IMR-90 (cell line): ENCODE results near the gene IQGAP2. TPM values are rescaled to one million over a fixed set of nuclear protein-coding genes. Genes with fewer than 3 reads are reported as not detected.

Experiments used
- ATAC-seq: fragments of 200-7000 bp; cut with Tn5 transposase; 2 replicates; pipeline ENCODE4 v1.9.1; 2020; ENCODE audit warnings: low read depth, mild to moderate bottlenecking, moderate library complexity
- BruUV-seq: library from RNA; stranded (reverse); fragments of 400-500 nt; replicated peaks from 2 replicates; lab custom pipeline; 2021; lab: Mats Ljungman, UMichigan
- CTCF ChIA-PET: fragments of 300-600 bp; formaldehyde crosslinking; extraction: SDS; loops from one replicate; lab custom pipeline; 2021; ENCODE audit warnings: antibody characterized with exemption; lab: Yijun Ruan, JAX
- POLR2A ChIA-PET: fragments of 300-600 bp; sonication (Branson Sonifier 250); formaldehyde crosslinking; loops from one replicate; lab custom pipeline; 2022; ENCODE audit warnings: antibody characterized with exemption; ENCODE audit not compliant: unreplicated experiment; lab: Charles Lee
- DNase-seq: peaks from one replicate; pipeline ENCODE4 v3.0.0; 2013
- H2AFZ ChIP-seq: replicated peaks from 2 replicates; pipeline ENCODE3; 2013; ENCODE audit warnings: low read length, mild to moderate bottlenecking; ENCODE audit not compliant: poor library complexity
- H2AK5ac ChIP-seq: 2 replicates; pipeline ENCODE4 v1.6.1; 2013; ENCODE audit warnings: low read depth, low read length, inconsistent platforms
- H2AK9ac ChIP-seq: replicated peaks from 2 replicates; pipeline ENCODE3; 2013; ENCODE audit warnings: mild to moderate bottlenecking, low read depth, low read length, moderate library complexity; ENCODE audit not compliant: poor library complexity
- H2BK120ac ChIP-seq: 2 replicates; pipeline ENCODE4 v1.6.1; 2013; ENCODE audit warnings: low read depth, low read length, inconsistent platforms
- H2BK15ac ChIP-seq: 3 replicates; pipeline ENCODE4 v1.6.1; 2013; ENCODE audit warnings: low read depth, low read length, inconsistent platforms
- H2BK20ac ChIP-seq: 2 replicates; pipeline ENCODE4 v1.6.1; 2013; ENCODE audit warnings: low read depth, mild to moderate bottlenecking, inconsistent platforms, low read length, moderate library complexity
- H2BK5ac ChIP-seq: 2 replicates; pipeline ENCODE4 v1.6.1; 2013; ENCODE audit warnings: mild to moderate bottlenecking, low read depth, low read length, inconsistent platforms; ENCODE audit not compliant: poor library complexity, severe bottlenecking
- H3K14ac ChIP-seq: replicated peaks from 2 replicates; pipeline ENCODE4 v1.6.1; 2013; ENCODE audit warnings: low read depth, low read length, inconsistent platforms
- H3K18ac ChIP-seq: 2 replicates; pipeline ENCODE4 v1.6.1; 2013; ENCODE audit warnings: low read depth, low read length, control low read depth
- H3K23ac ChIP-seq: 2 replicates; pipeline ENCODE4 v1.6.1; 2013; ENCODE audit warnings: low read depth, low read length, inconsistent platforms
- H3K27ac ChIP-seq: 2 replicates; pipeline ENCODE4 v1.5.1; 2013; ENCODE audit warnings: mild to moderate bottlenecking, control low read depth, low read length; ENCODE audit not compliant: insufficient read depth
- H3K27me3 ChIP-seq: 2 replicates; pipeline ENCODE4 v1.6.1; 2013; ENCODE audit warnings: low read length; ENCODE audit not compliant: control insufficient read depth, insufficient read depth
- H3K36me3 ChIP-seq: 2 replicates; pipeline ENCODE4 v1.6.1; 2013; ENCODE audit warnings: low read length, mixed read lengths; ENCODE audit not compliant: control insufficient read depth, insufficient read depth
- H3K4ac ChIP-seq: 2 replicates; pipeline ENCODE4 v1.6.1; 2013; ENCODE audit warnings: low read depth, low read length, inconsistent platforms
- H3K4me1 ChIP-seq: 2 replicates; pipeline ENCODE4 v1.6.1; 2013; ENCODE audit warnings: low read length, mixed read lengths; ENCODE audit not compliant: control insufficient read depth, insufficient read depth
- H3K4me2 ChIP-seq: 2 replicates; pipeline ENCODE4 v1.6.1; 2013; ENCODE audit warnings: low read depth, mild to moderate bottlenecking, control low read depth, low read length, moderate library complexity
- H3K4me3 ChIP-seq: 2 replicates; pipeline ENCODE4 v1.5.1; 2013; ENCODE audit warnings: low read depth, mild to moderate bottlenecking, control low read depth, low read length, moderate library complexity; ENCODE audit not compliant: insufficient read depth
- H3K56ac ChIP-seq: 2 replicates; pipeline ENCODE4 v1.6.1; 2013; ENCODE audit warnings: low read length, inconsistent platforms; ENCODE audit not compliant: insufficient read depth; ENCODE audit errors: extremely low read depth
- H3K79me1 ChIP-seq, 2 experiments: 2 replicates each; pipeline ENCODE4 v1.6.1; 2013; ENCODE audit warnings: low read length in 2 of 2, inconsistent platforms in 1 of 2, low read depth in 1 of 2
- H3K9ac ChIP-seq: 2 replicates; pipeline ENCODE4 v1.6.1; 2013; ENCODE audit warnings: low read depth, low read length, control low read depth
- H3K9me1 ChIP-seq: 2 replicates; pipeline ENCODE4 v1.6.1; 2013; ENCODE audit warnings: low read length, inconsistent platforms; ENCODE audit not compliant: insufficient read depth
- H3K9me3 ChIP-seq: 2 replicates; pipeline ENCODE4 v1.6.1; 2013; ENCODE audit warnings: low read length; ENCODE audit not compliant: control insufficient read depth, insufficient read depth
- H4K20me1 ChIP-seq: 2 replicates; pipeline ENCODE4 v1.6.1; 2013; ENCODE audit warnings: low read length, inconsistent platforms; ENCODE audit not compliant: insufficient read depth
- H4K5ac ChIP-seq: 2 replicates; pipeline ENCODE4 v1.6.1; 2013; ENCODE audit warnings: mild to moderate bottlenecking, low read depth, low read length, control low read depth
- H4K8ac ChIP-seq, 2 experiments: 2 replicates each; pipeline ENCODE4 v1.6.1; 2013; ENCODE audit warnings: low read depth in 2 of 2, low read length in 2 of 2, control low read depth in 1 of 2, inconsistent platforms in 1 of 2
- H4K91ac ChIP-seq: 2 replicates; pipeline ENCODE4 v1.6.1; 2013; ENCODE audit warnings: low read depth, low read length, inconsistent platforms; ENCODE audit not compliant: insufficient read depth
- BHLHE40 ChIP-seq: fragments of 150-350 bp; IDR thresholded peaks from 2 replicates; pipeline ENCODE4 v1.6.1; 2016; ENCODE audit warnings: mild to moderate bottlenecking, low read depth, low read length
- CEBPB ChIP-seq: IDR thresholded peaks from 2 replicates; pipeline ENCODE4 v1.6.1; 2012; ENCODE audit warnings: low read depth, low read length, improper control_type of control experiment
- CHD1 ChIP-seq: IDR thresholded peaks from 2 replicates; pipeline ENCODE4 v1.6.1; 2012; ENCODE audit warnings: low read depth, low read length, improper control_type of control experiment
- FOS ChIP-seq: fragments of 150-350 bp; IDR thresholded peaks from 2 replicates; pipeline ENCODE4 v1.6.1; 2016; ENCODE audit warnings: low read depth, low read length
- MAFK ChIP-seq: IDR thresholded peaks from 2 replicates; pipeline ENCODE4 v1.6.1; 2012; ENCODE audit warnings: low read depth, low read length, improper control_type of control experiment
- MAZ ChIP-seq: IDR thresholded peaks from 2 replicates; pipeline ENCODE4 v1.6.1; 2012; ENCODE audit warnings: low read depth, mild to moderate bottlenecking, low read length, improper control_type of control experiment, moderate library complexity, borderline replicate concordance
- MXI1 ChIP-seq: IDR thresholded peaks from 2 replicates; pipeline ENCODE4 v1.6.1; 2012; ENCODE audit warnings: low read depth, mild to moderate bottlenecking, low read length, moderate library complexity, borderline replicate concordance
- NFE2L2 ChIP-seq: fragments of 150-350 bp; IDR thresholded peaks from 2 replicates; pipeline ENCODE4 v1.6.1; 2016; ENCODE audit warnings: low read depth, mild to moderate bottlenecking, low read length
- POLR2A ChIP-seq: IDR thresholded peaks from 2 replicates; pipeline ENCODE4 v1.6.1; 2012; ENCODE audit warnings: mild to moderate bottlenecking, low read depth, low read length
- RAD21 ChIP-seq: IDR thresholded peaks from 2 replicates; pipeline ENCODE4 v1.6.1; 2012; ENCODE audit warnings: low read length, improper control_type of control experiment
- RCOR1 ChIP-seq: IDR thresholded peaks from 2 replicates; pipeline ENCODE4 v1.6.1; 2012; ENCODE audit warnings: mild to moderate bottlenecking, low read length, improper control_type of control experiment; ENCODE audit not compliant: insufficient replicate concordance
- RFX5 ChIP-seq: IDR thresholded peaks from 2 replicates; pipeline ENCODE4 v1.8.0; 2012; ENCODE audit warnings: low read depth, mild to moderate bottlenecking, low read length, moderate library complexity
- SMC3 ChIP-seq: fragments of 150-350 bp; IDR thresholded peaks from 2 replicates; pipeline ENCODE4 v1.6.1; 2016; ENCODE audit warnings: low read depth, mild to moderate bottlenecking, antibody characterized with exemption, low read length, moderate library complexity
- WGBS, 2 experiments: methylation state at CpG; one replicate each; pipeline versions ENCODE4 v1.1.5 to v1.1.7; 2013; ENCODE audit warnings: missing lambda C conversion rate in 2 of 2; ENCODE audit not compliant: insufficient read length in 1 of 2; ENCODE audit errors: extremely low coverage in 2 of 2; 5-methylcytosine and 5-hydroxymethylcytosine counted together
- dilution Hi-C: fragments of 300-500 bp; cut with HindIII; formaldehyde crosslinking; loops from one replicate; pipeline ENCODE4 v1.14.3; 2018; ENCODE audit warnings: low sequenced_read_pairs; ENCODE audit not compliant: unreplicated experiment
- in situ Hi-C: fragments of 300-500 bp; cut with MboI; formaldehyde crosslinking; loops from 3 replicates; pipeline ENCODE4 v1.14.3; 2019; ENCODE audit warnings: low sequenced_read_pairs, inconsistent platforms, mixed read lengths
- intact Hi-C: fragments of 100-400 bp; cut with micrococcal nuclease; formaldehyde crosslinking; loops from 2 replicates; pipeline ENCODE4 v1.10.0; 2022
- polyA plus RNA-seq, 3 experiments: library from polyadenylated mRNA; depleted of rRNA; stranded (reverse); fragments of >200 nt; gene quantifications; 2 replicates each; pipeline ENCODE4 v1.2.3, GENCODE V29; 2012; ENCODE audit warnings: low replicate concordance in 1 of 3
- total RNA-seq: library from RNA; depleted of rRNA; stranded (reverse); fragments of >200 nt; gene quantifications from 2 replicates; pipeline ENCODE4 v1.2.3, GENCODE V29; 2012
- TF ChIP-seq, protein P1 (sequence below): fragments of 150-350 bp; IDR thresholded peaks from 2 replicates; pipeline ENCODE4 v1.6.1; 2017; ENCODE audit warnings: mild to moderate bottlenecking, antibody characterized with exemption, low read length, low read depth
- TF ChIP-seq, protein P2 (sequence below): fragments of 150-350 bp; IDR thresholded peaks from 2 replicates; pipeline ENCODE4 v1.6.1; 2016; ENCODE audit warnings: low read depth, mild to moderate bottlenecking, low read length, moderate library complexity, borderline replicate concordance

Gene IQGAP2
- total and polyA plus RNA-seq, 2 of the 4 experiments (the other 2 are of a cell fraction) = 0.21 to 0.36 TPM

DNA sequence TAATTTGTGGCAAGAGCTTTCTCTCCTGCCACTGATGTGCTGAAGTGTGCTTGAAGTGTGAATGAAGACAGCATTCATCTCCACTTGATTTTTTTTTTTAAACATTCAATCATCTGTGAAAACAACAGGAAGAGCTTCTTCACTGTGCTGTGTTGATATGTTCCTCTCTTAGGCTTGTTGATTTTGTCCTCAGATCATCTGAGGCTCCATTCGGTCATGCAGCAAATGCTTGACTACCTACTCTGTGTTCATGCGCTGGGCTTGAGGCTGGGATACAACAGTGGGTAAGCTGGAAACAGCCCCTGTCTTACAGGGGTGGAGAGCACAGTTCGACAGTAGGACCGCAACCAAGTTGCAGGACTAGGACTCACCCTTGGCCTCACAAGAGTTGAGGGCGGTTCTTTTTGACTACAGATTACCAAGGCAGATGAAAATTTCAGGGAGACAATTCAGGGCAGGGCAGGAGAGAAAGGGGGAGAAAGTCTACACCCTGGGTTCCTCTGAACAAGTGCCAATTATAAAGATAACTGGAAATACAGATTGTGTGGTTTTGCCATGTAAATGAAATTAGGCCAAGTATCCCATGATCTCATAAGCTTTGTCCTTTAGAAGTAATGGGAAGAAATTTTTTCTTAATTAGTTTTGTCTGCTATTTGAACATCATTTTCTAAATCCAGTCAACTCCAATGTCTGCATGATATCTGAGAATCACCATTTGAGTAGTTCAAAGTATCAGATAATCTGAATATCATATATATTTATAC, 281.9 kb downstream of the IQGAP2 start:
- H4K20me1 ChIP-seq = no peaks in the 10 kb centered on the region
- peak overlapping the region; percentile 96 for H3K18ac ChIP-seq
- H3K4me2 ChIP-seq = no peak overlapping the region
- H3K27ac ChIP-seq = peak overlapping the region; percentile 22; the same call in 1 of the 2 replicates
- no TSS peak for BruUV-seq
- peaks cover 0 to 5% of the 10 kb centered on the region in 2 experiments; a peak in 1 of 4 replicates for H3K79me1 ChIP-seq
- no peak for ATAC-seq
- H4K91ac ChIP-seq = peak overlapping the region; percentile 82
- intact Hi-C loops (no loop called here), dilution Hi-C loops (no loop called here), in situ Hi-C loops (no loop called here)
- H3K4me1 ChIP-seq = peaks cover 8% of the 10 kb centered on the region
- H3K27me3 ChIP-seq = no peaks in the 10 kb centered on the region
- H2AK9ac ChIP-seq = peak overlapping the region; percentile 75
- H3K36me3 ChIP-seq = no peaks in the 10 kb centered on the region
- H3K14ac ChIP-seq = peak overlapping the region; percentile 87; the same call in 1 of the 2 replicates
- peak overlapping the region; percentile 79; the same call in 1 of the 2 replicates for H3K23ac ChIP-seq
- peak overlapping the region; percentile 99 for H2BK15ac ChIP-seq
- peak overlapping the region; percentile 80 to 87 for H4K8ac ChIP-seq
- no peak overlapping the region for H3K9ac ChIP-seq
- peak overlapping the region; percentile 96 for H2BK20ac ChIP-seq
- H3K4me3 ChIP-seq = no peak overlapping the region
- 100% methylated on average over 1 of the region's 5 CpGs; no CpG with 5 or more reads in 1 of the 2 experiments for WGBS, 2 experiments
- DNase-seq = no peak
- POLR2A ChIA-PET = no interaction called here
- no peaks in the 10 kb centered on the region for H3K9me3 ChIP-seq
- H2AFZ ChIP-seq = peak overlapping the region; percentile 65
- H2BK120ac ChIP-seq = peak overlapping the region; percentile 95
- peak overlapping the region; percentile 95 for H2AK5ac ChIP-seq
- CTCF ChIA-PET = interaction anchor here (1.2 kb wide), 1 partner anchor 83 kb away, joined by 8 read pairs; no protein-coding TSS in a partner anchor
- H3K9me1 ChIP-seq = peaks cover 7% of the 10 kb centered on the region
- H3K56ac ChIP-seq = no peak overlapping the region
- H4K5ac ChIP-seq = peak overlapping the region; percentile 95
- peak overlapping the region; percentile 53 for H2BK5ac ChIP-seq
- H3K4ac ChIP-seq = peak overlapping the region; percentile 90
- TF ChIP-seq, protein P1, sequence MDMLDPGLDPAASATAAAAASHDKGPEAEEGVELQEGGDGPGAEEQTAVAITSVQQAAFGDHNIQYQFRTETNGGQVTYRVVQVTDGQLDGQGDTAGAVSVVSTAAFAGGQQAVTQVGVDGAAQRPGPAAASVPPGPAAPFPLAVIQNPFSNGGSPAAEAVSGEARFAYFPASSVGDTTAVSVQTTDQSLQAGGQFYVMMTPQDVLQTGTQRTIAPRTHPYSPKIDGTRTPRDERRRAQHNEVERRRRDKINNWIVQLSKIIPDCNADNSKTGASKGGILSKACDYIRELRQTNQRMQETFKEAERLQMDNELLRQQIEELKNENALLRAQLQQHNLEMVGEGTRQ = no peak
- TF ChIP-seq MAFK (no peak), POLR2A (no peak), RFX5 (no peak), NFE2L2 (no peak), FOS (no peak), MAZ (no peak), BHLHE40 (no peak), SMC3 (no peak), RCOR1 (no peak), CHD1 (no peak), CEBPB (no peak), MXI1 (no peak), RAD21 (no peak)
- TF ChIP-seq, protein P2, sequence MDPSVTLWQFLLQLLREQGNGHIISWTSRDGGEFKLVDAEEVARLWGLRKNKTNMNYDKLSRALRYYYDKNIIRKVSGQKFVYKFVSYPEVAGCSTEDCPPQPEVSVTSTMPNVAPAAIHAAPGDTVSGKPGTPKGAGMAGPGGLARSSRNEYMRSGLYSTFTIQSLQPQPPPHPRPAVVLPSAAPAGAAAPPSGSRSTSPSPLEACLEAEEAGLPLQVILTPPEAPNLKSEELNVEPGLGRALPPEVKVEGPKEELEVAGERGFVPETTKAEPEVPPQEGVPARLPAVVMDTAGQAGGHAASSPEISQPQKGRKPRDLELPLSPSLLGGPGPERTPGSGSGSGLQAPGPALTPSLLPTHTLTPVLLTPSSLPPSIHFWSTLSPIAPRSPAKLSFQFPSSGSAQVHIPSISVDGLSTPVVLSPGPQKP = no peak
